Activated CD4-positive, alpha-beta memory T cell treated with anti-CD3 and anti-CD28 coated beads for 36 hours (primary cell): Measurements from ENCODE around the gene TENT4A. TPM values are rescaled to one million over a fixed set of nuclear protein-coding genes. Genes with fewer than 3 reads are reported as not detected.
A peak's percentile ranks its signal among the peaks of the same experiment; 100 is the strongest.

ENCODE experiments used
- CTCF ChIA-PET: fragments of 350-600 bp; sonication (Branson Sonifier 250); formaldehyde crosslinking; loops from one replicate; lab custom pipeline; 2021; ENCODE audit warnings: antibody characterized with exemption, inconsistent platforms; lab: Charles Lee
- POLR2A ChIA-PET: fragments of 350-600 bp; sonication (Branson Sonifier 250); formaldehyde crosslinking; loops from one replicate; lab custom pipeline; 2021; ENCODE audit warnings: antibody characterized with exemption; lab: Charles Lee
- DNase-seq: peaks from one replicate; pipeline ENCODE4 v3.0.0-alpha.2; 2020
- H3K27ac Mint-ChIP-seq: one replicate; pipeline ENCODE4 v1.8.0; 2021; ENCODE audit warnings: mixed read lengths
- H3K27me3 Mint-ChIP-seq: one replicate; pipeline ENCODE4 v1.8.0; 2021; ENCODE audit warnings: mixed read lengths
- H3K36me3 Mint-ChIP-seq: one replicate; pipeline ENCODE4 v1.8.0; 2021; ENCODE audit warnings: mixed read lengths
- H3K4me1 Mint-ChIP-seq: one replicate; pipeline ENCODE4 v1.8.0; 2021; ENCODE audit warnings: low read depth, mixed read lengths
- H3K4me3 Mint-ChIP-seq: one replicate; pipeline ENCODE4 v1.8.0; 2021; ENCODE audit warnings: mild to moderate bottlenecking, mixed read lengths
- H3K9me3 Mint-ChIP-seq: one replicate; pipeline ENCODE4 v1.8.0; 2021; ENCODE audit warnings: mixed read lengths
- intact Hi-C: fragments of 100-400 bp; cut with micrococcal nuclease; formaldehyde crosslinking; loops from one replicate; pipeline ENCODE4 v1.15.1; 2023
- total RNA-seq, 2 experiments: library from RNA; stranded (reverse); gene quantifications; one replicate each; pipeline ENCODE4 v1.2.3, GENCODE V29; 2021

TENT4A gene
- total RNA-seq, 2 experiments from 2014 or later: 26.6 to 29.2 TPM

DNA sequence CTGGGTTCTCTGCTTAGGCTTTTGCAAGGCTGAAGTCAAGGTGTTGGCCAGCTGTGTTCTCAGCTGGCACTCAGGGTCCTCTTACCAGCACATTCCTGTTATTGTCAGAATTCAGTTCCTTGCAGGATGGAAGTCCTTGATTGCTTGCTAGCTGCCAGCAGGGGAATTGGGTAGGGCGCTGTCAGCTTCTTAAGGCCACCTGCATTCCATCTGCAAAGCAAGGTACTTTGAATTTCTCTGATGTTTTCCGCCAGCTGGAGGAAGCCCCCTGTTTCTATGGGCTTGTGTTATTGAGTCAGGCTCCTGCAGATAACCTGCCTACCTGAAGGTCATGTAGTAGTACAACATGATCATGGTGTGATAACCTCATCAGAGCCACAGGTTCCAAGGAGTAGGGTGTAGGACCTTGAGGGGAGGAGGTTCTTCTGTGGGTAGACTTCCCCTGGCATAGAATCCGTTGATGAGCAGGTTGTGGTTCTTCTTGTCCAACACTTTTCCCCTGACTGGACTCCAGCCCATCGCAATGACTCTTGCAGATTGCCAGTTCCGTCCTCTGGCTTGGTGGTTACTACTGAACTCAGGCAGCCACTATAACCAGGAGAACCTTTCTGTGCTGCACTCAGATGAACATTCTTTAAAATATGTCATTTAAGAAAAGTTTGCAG, 6.8 kb downstream of the TENT4A start:
- H3K4me3 Mint-ChIP-seq: no peak overlapping the region
- POLR2A ChIA-PET: no interaction called here
- peaks cover 89% of the 10 kb centered on the region for H3K4me1 Mint-ChIP-seq
- CTCF ChIA-PET: no interaction called here
- intact Hi-C loops: no loop called here
- no peak for DNase-seq
- no peaks in the 10 kb centered on the region for H3K27me3 Mint-ChIP-seq
- H3K9me3 Mint-ChIP-seq: no peaks in the 10 kb centered on the region
- H3K36me3 Mint-ChIP-seq: peaks cover 29% of the 10 kb centered on the region
- no peak overlapping the region for H3K27ac Mint-ChIP-seq

DNA sequence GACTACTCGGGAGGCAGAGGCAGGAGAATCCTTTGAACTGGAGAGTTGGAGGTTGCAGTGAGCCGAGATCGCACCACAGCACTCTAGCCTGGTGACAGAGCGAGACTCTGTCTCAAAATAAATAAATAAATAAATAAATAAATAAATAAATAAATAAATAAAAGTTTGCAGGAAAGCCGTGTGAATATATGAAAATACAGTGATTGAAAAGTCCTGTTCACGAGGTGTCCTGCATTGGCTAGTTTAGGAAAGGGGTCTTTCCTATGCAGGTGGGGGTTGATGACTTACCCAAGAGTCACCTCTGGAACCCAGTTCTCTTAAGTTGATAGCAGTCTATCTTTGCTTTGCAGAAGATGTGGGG, 7.3 kb downstream of the TENT4A start:
- ChIA-PET CTCF (no interaction called here), POLR2A (no interaction called here)
- Mint-ChIP-seq H3K4me1 (peaks cover 91% of the 10 kb centered on the region), H3K9me3 (no peaks in the 10 kb centered on the region), H3K36me3 (peaks cover 29% of the 10 kb centered on the region), H3K4me3 (no peak overlapping the region), H3K27me3 (no peaks in the 10 kb centered on the region), H3K27ac (no peak overlapping the region)
- no peak for DNase-seq
- intact Hi-C loops: no loop called here

DNA sequence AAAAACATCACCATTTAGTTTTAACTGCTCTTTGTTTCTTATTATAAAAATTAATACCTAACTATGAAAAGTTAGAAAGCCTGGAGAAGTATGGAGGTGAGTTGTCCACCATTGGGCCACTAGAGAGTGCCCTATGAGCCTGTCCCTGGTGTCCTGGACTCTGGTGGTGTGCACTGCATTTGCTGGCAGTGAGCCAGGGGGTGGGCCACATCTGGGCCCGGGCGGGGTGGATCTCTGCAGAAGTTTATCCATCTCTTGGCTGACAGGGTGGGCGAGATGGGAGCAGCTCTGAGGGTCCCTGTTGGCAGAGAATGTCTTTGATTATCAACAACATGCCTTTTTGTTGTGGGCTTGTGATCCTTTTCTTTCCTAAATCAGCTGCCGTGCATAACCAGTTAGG, 8.2 kb downstream of the TENT4A start:
- ChIA-PET CTCF (no interaction called here), POLR2A (interaction anchor here (1.6 kb wide), 1 partner anchor 15 kb away, joined by 6 read pairs; no protein-coding TSS in a partner anchor)
- Mint-ChIP-seq H3K27ac (no peak overlapping the region), H3K27me3 (no peaks in the 10 kb centered on the region), H3K9me3 (no peaks in the 10 kb centered on the region), H3K4me1 (peaks cover 91% of the 10 kb centered on the region), H3K36me3 (peaks cover 30% of the 10 kb centered on the region), H3K4me3 (peak overlapping the region; percentile 31)
- intact Hi-C loops: no loop called here
- DNase-seq: no peak

DNA sequence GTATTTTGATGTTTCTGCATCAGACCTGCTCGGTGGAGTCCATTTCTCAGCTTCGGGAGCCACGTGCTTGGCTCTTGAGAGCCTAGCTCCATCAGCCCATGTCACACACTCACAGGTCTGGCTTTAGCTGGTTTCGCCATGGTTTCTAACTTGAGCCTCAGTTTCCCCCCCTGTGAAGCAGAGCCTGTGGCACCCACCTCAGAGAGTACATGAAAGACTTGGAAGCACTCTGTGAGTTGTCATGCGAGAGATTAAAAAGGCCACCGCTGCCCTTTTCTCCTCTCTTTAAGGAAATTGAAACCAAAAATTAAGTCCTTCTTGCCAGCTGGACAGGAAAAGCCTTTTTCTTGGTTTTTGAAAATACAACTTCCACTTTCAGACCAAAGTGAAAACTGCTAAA, 8.8 kb downstream of the TENT4A start:
- Mint-ChIP-seq H3K27me3 (no peaks in the 10 kb centered on the region), H3K9me3 (no peaks in the 10 kb centered on the region), H3K36me3 (peaks cover 30% of the 10 kb centered on the region), H3K27ac (peak overlapping the region; percentile 62), H3K4me1 (peaks cover 91% of the 10 kb centered on the region), H3K4me3 (peak overlapping the region; percentile 31)
- ChIA-PET POLR2A (interaction anchor here (1.6 kb wide), 1 partner anchor 15 kb away, joined by 6 read pairs; no protein-coding TSS in a partner anchor), CTCF (interaction anchor here (1.1 kb wide), 2 partner anchors 23 to 89 kb away, joined by 3 read pairs; partner anchors contain the start of gene NSUN2)
- no peak for DNase-seq
- intact Hi-C loops: no loop called here

DNA sequence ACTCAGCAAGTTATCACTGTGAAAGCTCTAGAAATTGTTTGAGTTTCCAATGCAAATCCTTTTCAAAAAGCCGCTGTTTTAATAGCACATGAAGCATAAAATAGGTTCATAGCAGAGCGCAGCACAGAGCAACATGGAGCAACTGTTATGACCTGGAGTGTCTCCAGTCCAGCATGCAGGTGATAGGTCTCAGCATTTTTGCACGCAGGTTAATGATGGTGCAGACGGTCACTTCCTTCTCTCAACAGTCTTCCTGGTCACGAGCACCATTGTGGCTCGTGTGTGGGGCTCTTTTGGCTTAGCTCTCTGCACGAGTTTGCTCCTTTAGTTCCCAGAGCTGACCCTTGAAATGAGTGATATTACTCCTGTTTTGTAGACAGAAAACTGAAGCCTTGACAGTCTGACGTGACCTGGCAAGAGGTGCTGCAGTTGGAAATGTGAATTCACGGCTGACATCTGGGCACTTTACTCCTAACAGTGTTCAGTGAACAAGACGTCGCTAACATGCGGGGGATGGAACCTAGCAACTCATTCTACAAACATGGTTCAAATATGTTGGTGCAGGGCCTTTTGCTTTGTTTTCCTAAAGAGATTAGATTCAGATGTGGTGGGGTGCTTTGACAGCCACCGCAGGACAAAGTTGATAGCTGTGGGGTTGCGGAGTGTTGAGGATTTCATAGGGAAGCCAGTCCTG, 10.0 kb downstream of the TENT4A start:
- Mint-ChIP-seq H3K27ac (no peak overlapping the region), H3K36me3 (peaks cover 30% of the 10 kb centered on the region), H3K27me3 (no peaks in the 10 kb centered on the region), H3K9me3 (no peaks in the 10 kb centered on the region), H3K4me1 (peaks cover 91% of the 10 kb centered on the region), H3K4me3 (no peak overlapping the region)
- no peak for DNase-seq
- intact Hi-C loops: no loop called here
- ChIA-PET CTCF (interaction anchor here (1.1 kb wide), 2 partner anchors 22 to 91 kb away, joined by 3 read pairs; partner anchors contain the start of gene NSUN2), POLR2A (no interaction called here)

DNA sequence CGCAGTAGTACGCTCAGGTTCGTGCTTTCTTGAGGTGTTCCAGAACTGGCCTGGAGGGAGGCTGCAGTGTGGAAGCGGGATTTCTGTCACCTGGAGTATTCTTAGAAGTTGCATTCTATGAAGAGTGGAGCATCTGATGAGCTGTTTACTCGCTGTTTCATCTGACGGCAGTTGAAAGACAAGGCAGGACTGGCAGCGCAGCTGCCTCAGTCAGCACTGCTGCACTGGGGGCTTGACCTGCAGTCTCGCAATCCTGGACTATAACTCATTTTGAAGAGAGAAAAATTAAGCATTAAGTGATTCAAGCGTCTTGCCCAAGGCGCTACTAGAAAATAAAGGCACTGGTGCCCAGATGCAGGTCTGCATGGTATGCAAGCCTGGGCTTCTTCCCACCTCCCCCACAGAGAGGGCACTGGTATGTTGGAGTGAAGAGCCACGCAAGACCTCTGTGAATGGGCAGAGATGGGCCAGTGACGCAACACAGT, 10.6 kb downstream of the TENT4A start:
- Mint-ChIP-seq H3K27me3 (no peaks in the 10 kb centered on the region), H3K27ac (no peak overlapping the region), H3K36me3 (peaks cover 27% of the 10 kb centered on the region), H3K9me3 (no peaks in the 10 kb centered on the region), H3K4me1 (peaks cover 91% of the 10 kb centered on the region), H3K4me3 (no peak overlapping the region)
- intact Hi-C loops: no loop called here
- POLR2A ChIA-PET: no interaction called here
- CTCF ChIA-PET: no interaction called here
- DNase-seq: no peak

DNA sequence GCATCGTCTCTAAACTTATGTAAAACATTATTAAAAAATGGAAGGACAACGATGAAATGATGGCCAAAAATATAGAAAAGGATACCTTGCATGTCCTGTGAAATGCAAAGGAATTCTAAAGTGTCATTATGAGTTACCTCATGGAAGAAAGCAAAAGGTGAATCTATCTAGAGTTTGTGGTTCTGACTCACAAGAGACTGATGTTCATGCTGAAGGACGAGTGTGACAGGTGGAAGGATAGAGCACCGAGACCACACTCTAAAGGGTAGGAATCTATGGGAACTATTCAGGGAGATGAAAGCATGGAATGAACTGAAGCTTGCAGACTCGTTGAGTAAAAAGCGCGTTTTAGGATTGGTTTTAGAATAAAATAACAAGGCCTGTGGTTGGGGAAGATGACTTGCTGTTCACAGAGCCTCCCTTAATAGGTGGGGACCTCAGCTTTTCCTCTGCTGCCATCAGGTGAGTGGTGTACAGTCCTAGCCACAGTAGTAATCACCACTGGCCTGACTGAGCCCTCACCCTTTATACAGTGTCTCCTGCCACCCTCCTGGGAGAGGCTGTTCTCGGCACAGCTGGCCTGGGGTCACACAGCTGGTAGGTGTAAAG, 11.2 kb downstream of the TENT4A start:
- H3K9me3 Mint-ChIP-seq: no peaks in the 10 kb centered on the region
- H3K36me3 Mint-ChIP-seq: peaks cover 27% of the 10 kb centered on the region
- no peak overlapping the region for H3K4me3 Mint-ChIP-seq
- intact Hi-C loops: no loop called here
- DNase-seq: no peak
- no peaks in the 10 kb centered on the region for H3K27me3 Mint-ChIP-seq
- CTCF ChIA-PET: no interaction called here
- H3K27ac Mint-ChIP-seq: no peak overlapping the region
- peaks cover 92% of the 10 kb centered on the region for H3K4me1 Mint-ChIP-seq
- POLR2A ChIA-PET: no interaction called here

DNA sequence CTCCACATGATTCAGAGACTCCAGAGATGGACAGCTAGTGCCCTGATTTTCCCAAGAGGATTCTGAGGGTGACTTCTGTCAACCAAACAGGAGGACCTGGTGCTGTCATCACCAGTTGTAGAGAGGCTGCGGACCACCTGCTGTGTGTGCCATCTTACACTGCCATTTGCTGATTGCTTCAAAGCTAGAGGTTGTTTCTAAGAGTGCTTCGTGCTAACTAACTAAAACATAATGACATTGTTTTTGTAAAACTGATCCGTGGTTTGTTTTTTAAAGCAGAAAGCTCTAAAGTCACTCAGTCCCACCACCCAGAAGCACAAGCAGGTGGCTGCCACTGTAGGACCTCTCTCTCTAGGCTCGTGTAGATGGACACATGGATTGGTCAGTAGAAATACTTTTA, 12.2 kb downstream of the TENT4A start:
- CTCF ChIA-PET: no interaction called here
- peaks cover 25% of the 10 kb centered on the region for H3K36me3 Mint-ChIP-seq
- intact Hi-C loops: no loop called here
- peaks cover 92% of the 10 kb centered on the region for H3K4me1 Mint-ChIP-seq
- no peak overlapping the region for H3K4me3 Mint-ChIP-seq
- no peak overlapping the region for H3K27ac Mint-ChIP-seq
- DNase-seq: no peak
- POLR2A ChIA-PET: no interaction called here
- H3K27me3 Mint-ChIP-seq: no peaks in the 10 kb centered on the region
- H3K9me3 Mint-ChIP-seq: no peaks in the 10 kb centered on the region

DNA sequence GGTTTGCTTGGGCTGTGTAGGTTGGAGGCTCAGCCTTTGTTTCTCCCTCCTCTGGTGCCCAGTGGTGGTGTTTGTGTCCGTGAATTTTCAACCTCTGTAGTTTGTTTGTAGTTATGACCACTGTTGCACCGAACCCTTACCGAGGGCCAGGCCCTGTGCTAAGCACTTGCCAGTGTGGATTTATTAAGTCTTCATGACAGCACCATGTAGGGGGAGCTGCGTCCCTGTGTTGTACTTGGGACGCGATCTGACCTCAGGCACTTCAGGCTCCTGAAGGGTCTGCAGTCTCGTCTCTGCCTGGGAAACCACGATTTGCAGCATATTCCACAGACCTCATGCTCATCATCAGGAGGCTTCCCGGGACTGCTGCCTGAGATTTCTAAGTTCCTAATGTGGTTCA, 12.8 kb downstream of the TENT4A start:
- ChIA-PET CTCF (no interaction called here), POLR2A (no interaction called here)
- DNase-seq: no peak
- Mint-ChIP-seq H3K4me3 (no peak overlapping the region), H3K27me3 (no peaks in the 10 kb centered on the region), H3K4me1 (peaks cover 92% of the 10 kb centered on the region), H3K9me3 (no peaks in the 10 kb centered on the region), H3K27ac (no peak overlapping the region), H3K36me3 (peaks cover 25% of the 10 kb centered on the region)
- intact Hi-C loops: no loop called here

DNA sequence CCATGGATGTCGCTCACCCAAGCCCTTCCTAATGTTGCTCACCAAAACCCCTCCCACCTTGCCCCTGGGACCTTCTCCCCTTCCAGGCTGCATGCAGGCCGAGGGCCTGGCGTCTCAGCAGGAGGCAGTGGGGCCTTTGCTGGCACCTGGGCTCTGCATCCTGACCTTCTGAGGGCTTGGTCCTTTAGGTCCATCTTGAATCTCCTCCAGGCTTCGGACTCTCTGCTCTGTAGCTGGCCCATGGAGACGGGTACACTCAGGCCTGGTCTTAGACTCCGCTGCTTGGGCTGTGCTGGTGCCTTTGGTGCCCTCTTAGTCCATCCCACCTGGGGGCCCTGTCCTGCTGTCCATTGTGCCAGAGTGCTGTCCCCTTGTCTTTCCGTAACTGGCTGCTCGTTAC, 14.0 kb downstream of the TENT4A start:
- ChIA-PET CTCF (no interaction called here), POLR2A (no interaction called here)
- Mint-ChIP-seq H3K4me3 (no peak overlapping the region), H3K27me3 (no peaks in the 10 kb centered on the region), H3K4me1 (peaks cover 92% of the 10 kb centered on the region), H3K27ac (no peak overlapping the region), H3K36me3 (peaks cover 28% of the 10 kb centered on the region), H3K9me3 (no peaks in the 10 kb centered on the region)
- no peak for DNase-seq
- intact Hi-C loops: no loop called here

DNA sequence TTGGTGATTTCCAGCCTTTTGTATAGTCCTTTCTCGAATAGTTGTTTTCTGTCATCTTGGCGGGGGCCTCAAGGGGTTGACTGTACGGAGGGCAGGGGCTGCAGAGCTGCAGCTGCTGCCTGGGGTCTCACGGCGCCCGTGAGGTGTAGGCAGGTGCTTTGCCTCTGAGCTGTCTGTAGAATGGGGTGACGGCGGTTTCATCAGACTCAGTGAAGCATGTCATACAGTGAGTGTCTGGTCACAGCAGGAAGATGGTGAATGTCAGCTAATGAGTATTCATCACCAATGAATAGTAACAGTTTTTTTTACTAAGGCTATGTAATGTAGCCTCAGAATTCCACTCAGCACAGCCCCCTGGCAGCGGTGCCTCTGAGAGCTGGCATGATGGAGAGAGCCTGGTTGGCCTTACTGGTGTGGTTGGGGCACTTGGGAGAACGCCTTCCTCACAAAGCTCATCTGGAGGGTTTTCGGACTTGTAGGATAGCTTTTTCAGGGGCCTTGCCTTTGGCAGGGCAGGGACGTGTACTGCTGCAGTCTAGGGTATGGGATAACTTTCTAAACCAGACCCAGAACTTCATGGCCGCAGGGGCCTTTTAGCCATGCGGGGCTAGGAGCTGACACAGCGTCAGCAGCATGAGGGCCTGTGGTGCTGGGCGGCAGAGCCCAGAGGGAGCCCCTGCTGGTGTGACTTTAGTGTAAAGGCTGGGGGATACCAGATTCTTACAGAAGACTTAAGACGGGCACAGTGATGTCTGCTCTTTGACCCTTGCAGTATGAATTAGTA, 15.0 kb downstream of the TENT4A start:
- peak; percentile 35 for DNase-seq
- H3K36me3 Mint-ChIP-seq: peaks cover 26% of the 10 kb centered on the region

More for the DNA sequence above, 15.0 kb downstream of the TENT4A start:
- Mint-ChIP-seq H3K9me3 (no peaks in the 10 kb centered on the region), H3K4me1 (peaks cover 91% of the 10 kb centered on the region), H3K27me3 (no peaks in the 10 kb centered on the region), H3K27ac (peak overlapping the region; percentile 58), H3K4me3 (no peak overlapping the region)
- intact Hi-C loops: loop anchor here (2.0 kb wide), 1 partner anchor 13 kb away; no protein-coding TSS in a partner anchor
- POLR2A ChIA-PET: interaction anchor here (1.3 to 2.0 kb wide), 2 partner anchors 16 to 95 kb away, joined by 5 to 8 read pairs; partner anchors contain the start of genes NSUN2, SRD5A1 and TENT4A
- CTCF ChIA-PET: interaction anchor here (1.4 to 2.3 kb wide), 2 partner anchors 11 to 17 kb away, joined by 3 to 11 read pairs; no protein-coding TSS in a partner anchor
